PFSK-1 (cell line): ENCODE data around the gene LDLRAP1.

Experiments
- FOXP2 ChIP-seq: optimal IDR thresholded peaks from 2 replicates; pipeline ENCODE3; 2011; ENCODE audit warnings: borderline replicate concordance, control low read depth, inconsistent platforms; ENCODE audit not compliant: insufficient read depth; ENCODE audit errors: extremely low read length, extremely low read depth
- POLR2AphosphoS5 ChIP-seq: IDR thresholded peaks from 2 replicates; pipeline ENCODE4 v1.6.1; 2012; ENCODE audit warnings: low read depth, mild to moderate bottlenecking, control low read depth, low read length, moderate library complexity
- REST ChIP-seq, 2 experiments: IDR thresholded peaks; 2 replicates each; pipeline versions ENCODE4 v1.6.1 to v1.8.0; 2011 to 2012; ENCODE audit warnings: low read depth in 2 of 2, low read length in 2 of 2, control low read depth in 1 of 2, inconsistent platforms in 1 of 2, mild to moderate bottlenecking in 1 of 2, moderate library complexity in 1 of 2; ENCODE audit not compliant: insufficient read depth in 1 of 2
- SIN3A ChIP-seq: IDR thresholded peaks from 2 replicates; pipeline ENCODE4 v1.6.1; 2012; ENCODE audit warnings: mild to moderate bottlenecking, low read length, moderate library complexity, borderline replicate concordance; ENCODE audit not compliant: insufficient read depth
- TAF1 ChIP-seq: IDR thresholded peaks from 2 replicates; pipeline ENCODE4 v1.6.1; 2012; ENCODE audit warnings: low read length, control low read depth, borderline replicate concordance; ENCODE audit not compliant: insufficient read depth

Gene LDLRAP1

DNA sequence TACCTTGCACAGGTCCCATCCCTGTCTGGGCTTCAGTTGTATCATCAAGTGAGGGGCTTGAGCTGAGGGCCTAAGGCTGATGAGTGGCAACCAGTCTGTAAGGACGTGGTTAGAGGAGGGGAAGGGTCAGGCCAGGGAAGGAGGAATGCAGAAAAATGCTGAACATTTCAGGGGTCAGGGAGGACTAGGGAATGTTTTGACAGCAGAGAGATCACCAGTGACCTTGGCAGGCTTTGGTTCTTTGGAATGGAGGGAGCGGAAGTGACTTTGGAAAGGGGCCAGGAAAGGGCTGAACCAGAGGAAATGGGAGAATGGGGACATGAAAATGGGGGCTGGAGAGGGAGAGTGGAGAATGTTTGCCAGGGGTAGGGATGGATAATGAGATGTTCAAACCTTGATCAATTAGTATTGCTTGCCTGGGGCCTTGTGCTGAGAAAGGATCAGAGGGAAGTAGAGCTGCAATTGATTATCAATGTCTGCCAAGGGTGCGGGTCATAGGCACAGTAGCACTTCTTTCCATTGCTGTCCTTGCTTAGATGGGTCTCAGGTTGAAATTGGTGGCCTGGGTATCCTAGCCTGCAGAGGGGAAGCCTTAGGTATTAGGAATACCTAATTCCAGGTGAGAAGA is 7.4 kb downstream of the LDLRAP1 start:
- no peak for TF ChIP-seq POLR2AphosphoS5
- TF ChIP-seq TAF1, result no peak
- TF ChIP-seq FOXP2, result no peak
- no peak for TF ChIP-seq REST (IDR thresholded peaks at IDR 0.05; ENCODE audit: insufficient read depth in 1 of 2, low read depth in 2 of 2, low read length in 2 of 2)

DNA sequence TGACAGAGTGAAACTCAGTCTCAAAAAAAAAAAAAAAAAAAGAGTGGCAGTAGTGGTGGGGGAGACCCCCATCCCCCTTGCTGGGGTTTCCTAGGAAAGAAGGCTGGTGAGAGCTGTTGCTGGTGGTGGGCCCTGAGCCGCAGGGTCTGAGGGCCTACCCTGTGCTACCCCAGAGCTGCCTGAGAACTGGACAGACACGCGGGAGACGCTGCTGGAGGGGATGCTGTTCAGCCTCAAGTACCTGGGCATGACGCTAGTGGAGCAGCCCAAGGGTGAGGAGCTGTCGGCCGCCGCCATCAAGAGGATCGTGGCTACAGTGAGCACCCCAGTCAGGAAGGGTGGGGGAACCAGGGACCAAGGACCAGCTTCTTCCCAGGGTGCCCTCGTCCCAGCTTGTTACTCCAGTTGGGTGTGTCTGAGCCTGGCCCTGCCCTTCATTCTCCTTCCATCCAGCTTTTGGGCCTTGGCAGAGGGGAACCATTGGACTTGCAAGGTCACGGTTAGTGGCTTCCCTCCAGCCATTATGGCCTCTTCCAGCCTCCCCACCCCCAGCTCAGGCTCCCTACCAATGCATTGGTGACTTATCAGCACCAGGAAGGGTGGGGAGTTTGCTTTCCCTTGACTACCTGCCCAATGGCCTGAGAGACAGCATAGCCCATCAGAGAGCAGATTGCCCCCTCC is 10.5 kb downstream of the LDLRAP1 start:
- no peak for TF ChIP-seq FOXP2
- TF ChIP-seq REST (IDR thresholded peaks at IDR 0.05; ENCODE audit: insufficient read depth in 1 of 2, low read depth in 2 of 2, low read length in 2 of 2), result no peak
- no peak for TF ChIP-seq SIN3A
- TF ChIP-seq TAF1, result no peak
- no peak for TF ChIP-seq POLR2AphosphoS5

DNA sequence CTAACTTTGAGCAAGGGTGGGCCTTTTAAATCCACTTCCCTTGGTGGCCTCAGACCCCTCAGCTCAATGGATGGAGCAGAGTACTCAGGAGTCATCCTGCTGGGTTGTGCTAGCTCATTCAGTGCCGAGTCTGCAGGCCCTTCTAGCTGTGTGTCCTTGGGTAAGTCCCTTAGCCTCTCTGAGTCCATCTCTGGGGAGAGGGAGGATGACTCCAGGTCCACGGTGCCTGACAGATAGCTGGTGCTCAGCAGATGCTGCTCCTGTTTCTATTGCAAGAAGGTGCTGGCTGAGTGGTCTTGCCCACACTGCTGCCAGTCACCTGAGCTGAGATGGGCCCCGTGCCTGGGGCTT is 11.0 kb downstream of the LDLRAP1 start:
- TF ChIP-seq SIN3A (no peak), REST (IDR thresholded peaks at IDR 0.05; ENCODE audit: insufficient read depth in 1 of 2, low read depth in 2 of 2, low read length in 2 of 2) (no peak), POLR2AphosphoS5 (no peak), TAF1 (no peak), FOXP2 (no peak)

GRCh38 chr1:25554886-25555752 is 11.7 kb downstream of the LDLRAP1 start:
- TF ChIP-seq FOXP2 (no peak), POLR2AphosphoS5 (no peak), TAF1 (no peak), REST (IDR thresholded peaks at IDR 0.05; ENCODE audit: insufficient read depth in 1 of 2, low read depth in 2 of 2, low read length in 2 of 2) (no peak), SIN3A (no peak)
